Neural crest cell (in vitro differentiated cells): ENCODE measurements around the gene PRR5L. TPM values are rescaled to one million over a fixed set of nuclear protein-coding genes. Genes with fewer than 3 reads are reported as not detected.

Experiments used
- DNase-seq: peaks from one replicate; pipeline ENCODE4 v3.0.0; 2021; ENCODE audit warnings: low read depth, mixed read lengths, low spot score
- H3K27ac Mint-ChIP-seq: one replicate; pipeline ENCODE4 v1.8.0; 2021; ENCODE audit warnings: mild to moderate bottlenecking, mixed read lengths; ENCODE audit not compliant: unreplicated experiment
- H3K27me3 Mint-ChIP-seq: 2 replicates; pipeline ENCODE4 v1.8.0; 2021; ENCODE audit warnings: low read depth, mild to moderate bottlenecking, mixed read lengths
- H3K36me3 Mint-ChIP-seq: 2 replicates; pipeline ENCODE4 v1.8.0; 2021; ENCODE audit warnings: low read depth, mild to moderate bottlenecking, mixed read lengths
- H3K4me1 Mint-ChIP-seq: 2 replicates; pipeline ENCODE4 v1.8.0; 2021; ENCODE audit warnings: mixed read lengths
- H3K4me3 Mint-ChIP-seq: one replicate; pipeline ENCODE4 v1.8.0; 2021; ENCODE audit warnings: mild to moderate bottlenecking, mixed read lengths
- H3K9me3 Mint-ChIP-seq: 2 replicates; pipeline ENCODE4 v1.8.0; 2021; ENCODE audit warnings: mixed read lengths
- CTCF ChIP-seq: fragments of 200-600 bp; sonication (generic); conservative IDR thresholded peaks from 2 replicates; pipeline ENCODE4 v1.5.0; 2021; ENCODE audit warnings: antibody characterized with exemption, mild to moderate bottlenecking
- total RNA-seq: library from RNA; stranded (reverse); gene quantifications from 2 replicates; pipeline ENCODE4 v1.2.1, GENCODE V29; 2021

Gene PRR5L
- total RNA-seq, 1 donor from 2014 or later, result 6.6 TPM

GRCh38 chr11:36469063-36469462, 173.0 kb downstream of the PRR5L start:
- H3K27me3 Mint-ChIP-seq, result no peaks in the 10 kb centered on the region
- no peaks in the 10 kb centered on the region for H3K9me3 Mint-ChIP-seq
- peaks cover 4% of the 10 kb centered on the region for H3K4me1 Mint-ChIP-seq
- peak; percentile 29 for TF ChIP-seq CTCF
- peaks cover 7% of the 10 kb centered on the region for H3K36me3 Mint-ChIP-seq
- no peak overlapping the region for H3K27ac Mint-ChIP-seq
- no peak for DNase-seq
- no peak overlapping the region for H3K4me3 Mint-ChIP-seq

- H3K9me3 Mint-ChIP-seq, result no peaks in the 10 kb centered on the region
- H3K27me3 Mint-ChIP-seq, result no peaks in the 10 kb centered on the region
- H3K4me1 Mint-ChIP-seq, result peaks cover 4% of the 10 kb centered on the region
- no peak for DNase-seq
- no peak overlapping the region for H3K27ac Mint-ChIP-seq
- no peak for TF ChIP-seq CTCF
- no peak overlapping the region for H3K4me3 Mint-ChIP-seq
- peaks cover 7% of the 10 kb centered on the region for H3K36me3 Mint-ChIP-seq
Measured at GRCh38 chr11:36469881-36470802, 174.1 kb downstream of the PRR5L start.

- no peak overlapping the region for H3K27ac Mint-ChIP-seq
- no peaks in the 10 kb centered on the region for H3K9me3 Mint-ChIP-seq
- peaks cover 4% of the 10 kb centered on the region for H3K4me1 Mint-ChIP-seq
- no peaks in the 10 kb centered on the region for H3K27me3 Mint-ChIP-seq
- no peak for DNase-seq
- peaks cover 7% of the 10 kb centered on the region for H3K36me3 Mint-ChIP-seq
- no peak for TF ChIP-seq CTCF
- H3K4me3 Mint-ChIP-seq, result no peak overlapping the region
Measured at GRCh38 chr11:36471577-36471976, 175.5 kb downstream of the PRR5L start.

- no peak overlapping the region for H3K27ac Mint-ChIP-seq
- H3K27me3 Mint-ChIP-seq, result no peaks in the 10 kb centered on the region
- no peak overlapping the region for H3K4me3 Mint-ChIP-seq
- peaks cover 10% of the 10 kb centered on the region for H3K4me1 Mint-ChIP-seq
- H3K36me3 Mint-ChIP-seq, result no peaks in the 10 kb centered on the region
- H3K9me3 Mint-ChIP-seq, result no peaks in the 10 kb centered on the region
- DNase-seq, result no peak
- TF ChIP-seq CTCF, result no peak
Measured at GRCh38 chr11:36475192-36475591, 179.1 kb downstream of the PRR5L start.

- peak; percentile 41 for DNase-seq
- no peaks in the 10 kb centered on the region for H3K27me3 Mint-ChIP-seq
- H3K9me3 Mint-ChIP-seq, result no peaks in the 10 kb centered on the region
- H3K27ac Mint-ChIP-seq, result no peak overlapping the region
- H3K4me1 Mint-ChIP-seq, result peaks cover 6% of the 10 kb centered on the region
- peaks cover 3% of the 10 kb centered on the region for H3K36me3 Mint-ChIP-seq
- no peak overlapping the region for H3K4me3 Mint-ChIP-seq
- peak; percentile 78 for TF ChIP-seq CTCF
Measured at GRCh38 chr11:36478700-36479329, 182.7 kb downstream of the PRR5L start.
